Motor neuron (in vitro differentiated cells): ENCODE data around the gene MTMR4. TPM values are rescaled to one million over a fixed set of nuclear protein-coding genes. Genes with fewer than 3 reads are reported as not detected.

Experiments used
- total RNA-seq, 8 experiments: library from RNA; unstranded; fragments of 300-600 nt; gene quantifications; 2 replicates each; pipeline versions ENCODE4 v1.2.3 to v1.2.4, GENCODE V29; 2022

Gene MTMR4
- total RNA-seq, 8 experiments from 2014 or later: 29.7 to 69.7 (median 50.5) TPM

Other genes starting within 250 kb of the MTMR4 start
- gene MPO, start 233.7 kb downstream of the MTMR4 start, total RNA-seq: 1 to 10 TPM in 2 of 8 experiments, under 1 TPM in 3, not detected in 3; 0.18 to 3.2 (median 0.59) TPM
- gene TSPOAP1, start 185.8 kb downstream of the MTMR4 start, total RNA-seq: 10 to 100 TPM in 5 of 8 experiments, 1 to 10 TPM in 2, under 1 TPM in 1; 0.76 to 23.0 (median 13.2) TPM
- gene SUPT4H1, start 162.4 kb downstream of the MTMR4 start, total RNA-seq: 10 to 100 TPM; 47.7 to 87.5 (median 62.3) TPM
- gene RNF43, start 97.1 kb downstream of the MTMR4 start, total RNA-seq: 1 to 10 TPM in 2 of 8 experiments, under 1 TPM in 5, not detected in 1; 0.11 to 2.1 (median 0.41) TPM
- under 1 TPM in 5 of 8 experiments, not detected in 3; 0.04 to 0.14 (median 0.05) TPM for gene HSF5, start 26.2 kb downstream of the MTMR4 start, total RNA-seq
- gene TEX14, start 177.4 kb upstream of the MTMR4 start, total RNA-seq: under 1 TPM; 0.20 to 0.43 (median 0.34) TPM
- gene RAD51C, start 178.0 kb upstream of the MTMR4 start, total RNA-seq: 10 to 100 TPM; 23.7 to 61.8 (median 40.7) TPM
- 10 to 100 TPM in 6 of 8 experiments, 1 to 10 TPM in 1, under 1 TPM in 1; 0.51 to 23.1 (median 15.1) TPM for gene PPM1E, start 241.2 kb upstream of the MTMR4 start, total RNA-seq